Peyer's patch (tissue), 4 donors: ENCODE measurements around the gene CCDC88A.

Experiments used
- POLR2A ChIP-seq, 2 donors: fragments of 450-650 bp; IDR thresholded peaks; one replicate each; pipeline ENCODE4 v1.5.1; 2017; ENCODE audit warnings: antibody characterized with exemption in 2 of 2, mild to moderate bottlenecking in 2 of 2, moderate library complexity in 2 of 2
- TF ChIP-seq, protein P1 (sequence below), 6 experiments: fragments of 450-650 bp in 4 of 6; fragments of 200-600 bp in 2 of 6; sonication (generic) in 1 of 6; IDR thresholded peaks; one replicate each; pipeline ENCODE4 v1.5.1; 2017 to 2019; ENCODE audit warnings: antibody characterized with exemption in 6 of 6, mild to moderate bottlenecking in 3 of 6, moderate library complexity in 1 of 6

DNA sequence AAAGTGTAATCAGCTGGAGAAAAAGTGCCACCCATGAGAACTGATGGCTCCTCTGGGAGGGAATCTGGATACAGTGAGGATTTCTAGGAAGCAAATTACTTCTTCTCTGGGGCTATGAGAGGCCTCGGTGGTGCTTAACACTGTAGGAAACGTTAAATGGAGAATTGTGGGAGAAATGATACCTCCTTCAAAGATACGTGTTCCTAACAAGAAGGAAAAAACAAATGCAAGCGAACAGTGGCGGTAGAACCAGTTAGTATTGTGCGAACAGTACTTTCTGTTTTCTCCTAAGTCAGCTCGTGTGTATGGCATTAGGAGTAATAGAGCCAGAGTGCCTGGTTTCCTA lies 150.0 kb downstream of the CCDC88A start:
- TF ChIP-seq, protein P1, sequence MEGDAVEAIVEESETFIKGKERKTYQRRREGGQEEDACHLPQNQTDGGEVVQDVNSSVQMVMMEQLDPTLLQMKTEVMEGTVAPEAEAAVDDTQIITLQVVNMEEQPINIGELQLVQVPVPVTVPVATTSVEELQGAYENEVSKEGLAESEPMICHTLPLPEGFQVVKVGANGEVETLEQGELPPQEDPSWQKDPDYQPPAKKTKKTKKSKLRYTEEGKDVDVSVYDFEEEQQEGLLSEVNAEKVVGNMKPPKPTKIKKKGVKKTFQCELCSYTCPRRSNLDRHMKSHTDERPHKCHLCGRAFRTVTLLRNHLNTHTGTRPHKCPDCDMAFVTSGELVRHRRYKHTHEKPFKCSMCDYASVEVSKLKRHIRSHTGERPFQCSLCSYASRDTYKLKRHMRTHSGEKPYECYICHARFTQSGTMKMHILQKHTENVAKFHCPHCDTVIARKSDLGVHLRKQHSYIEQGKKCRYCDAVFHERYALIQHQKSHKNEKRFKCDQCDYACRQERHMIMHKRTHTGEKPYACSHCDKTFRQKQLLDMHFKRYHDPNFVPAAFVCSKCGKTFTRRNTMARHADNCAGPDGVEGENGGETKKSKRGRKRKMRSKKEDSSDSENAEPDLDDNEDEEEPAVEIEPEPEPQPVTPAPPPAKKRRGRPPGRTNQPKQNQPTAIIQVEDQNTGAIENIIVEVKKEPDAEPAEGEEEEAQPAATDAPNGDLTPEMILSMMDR (IDR thresholded peaks at IDR 0.05), result no peak
- no peak for TF ChIP-seq POLR2A (IDR thresholded peaks at IDR 0.05)
